Measurements from ENCODE around the gene ADGRB2. TPM values are rescaled to one million over a fixed set of nuclear protein-coding genes. Genes with fewer than 3 reads are reported as not detected.

ADGRB2 gene
- total RNA-seq, 1 donor = 5.8 TPM

DNA sequence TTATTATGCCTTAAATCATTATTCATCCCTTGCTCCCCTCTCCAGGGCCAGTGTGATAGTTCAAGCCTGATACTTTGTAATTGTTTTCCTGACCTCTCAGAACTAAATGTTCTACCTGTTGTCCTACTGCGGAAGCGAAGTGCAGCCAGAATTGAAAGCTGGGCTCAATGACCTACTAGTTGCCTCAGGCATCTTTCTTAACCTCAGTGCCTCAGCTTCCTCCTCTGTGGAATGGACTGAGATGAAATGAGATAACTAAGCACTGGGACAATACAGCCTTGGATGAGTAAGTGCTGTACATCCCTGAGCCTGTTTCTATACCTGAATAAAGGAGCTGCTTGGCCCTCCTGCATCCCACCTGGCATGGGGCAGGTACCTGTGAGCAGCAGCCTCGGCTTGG, 86.7 kb downstream of the ADGRB2 start:
- Histone ChIP-seq H3K27me3 (ENCODE audit: insufficient read depth, low read length) (no peaks in the 10 kb centered on the region), H4K20me1 (ENCODE audit: insufficient read depth, low read length) (no peaks in the 10 kb centered on the region), H2AFZ (ENCODE audit: low read length) (no peak overlapping the region), H3K36me3 (ENCODE audit: insufficient read depth, low read length) (peaks cover 91% of the 10 kb centered on the region), H3K4me1 (ENCODE audit: insufficient read depth, low read length) (no peaks in the 10 kb centered on the region), H3K4me3 (ENCODE audit: insufficient read depth, low read length) (no peak overlapping the region), H3K79me2 (ENCODE audit: insufficient read depth, low read length) (no peaks in the 10 kb centered on the region), H3K4me2 (ENCODE audit: insufficient read depth, low read length) (no peak overlapping the region), H3K9me3 (ENCODE audit: low read depth, low read length) (no peaks in the 10 kb centered on the region), H3K27ac (ENCODE audit: low read depth, low read length) (no peak overlapping the region)
- DNase-seq (ENCODE audit: insufficient read length, low spot score, missing footprints) = no peak
- TF ChIP-seq, protein P1, sequence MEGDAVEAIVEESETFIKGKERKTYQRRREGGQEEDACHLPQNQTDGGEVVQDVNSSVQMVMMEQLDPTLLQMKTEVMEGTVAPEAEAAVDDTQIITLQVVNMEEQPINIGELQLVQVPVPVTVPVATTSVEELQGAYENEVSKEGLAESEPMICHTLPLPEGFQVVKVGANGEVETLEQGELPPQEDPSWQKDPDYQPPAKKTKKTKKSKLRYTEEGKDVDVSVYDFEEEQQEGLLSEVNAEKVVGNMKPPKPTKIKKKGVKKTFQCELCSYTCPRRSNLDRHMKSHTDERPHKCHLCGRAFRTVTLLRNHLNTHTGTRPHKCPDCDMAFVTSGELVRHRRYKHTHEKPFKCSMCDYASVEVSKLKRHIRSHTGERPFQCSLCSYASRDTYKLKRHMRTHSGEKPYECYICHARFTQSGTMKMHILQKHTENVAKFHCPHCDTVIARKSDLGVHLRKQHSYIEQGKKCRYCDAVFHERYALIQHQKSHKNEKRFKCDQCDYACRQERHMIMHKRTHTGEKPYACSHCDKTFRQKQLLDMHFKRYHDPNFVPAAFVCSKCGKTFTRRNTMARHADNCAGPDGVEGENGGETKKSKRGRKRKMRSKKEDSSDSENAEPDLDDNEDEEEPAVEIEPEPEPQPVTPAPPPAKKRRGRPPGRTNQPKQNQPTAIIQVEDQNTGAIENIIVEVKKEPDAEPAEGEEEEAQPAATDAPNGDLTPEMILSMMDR (IDR thresholded peaks at IDR 0.05; ENCODE audit: extremely low read depth, low read depth, low read length) = no peak

Small RNA genes within 50 kb of the gene (small RNA-seq; reads per million reads assigned to genes)
- not detected for gene MIR4254

Other genes with a start within 250 kb of the ADGRB2 start
- gene TINAGL1, start 187.8 kb downstream of the ADGRB2 start, total RNA-seq = 31.5 and 50.3 TPM in 2 replicates
- gene HCRTR1, start 146.7 kb downstream of the ADGRB2 start, total RNA-seq = not detected in 2 replicates
- gene PEF1, start 119.5 kb downstream of the ADGRB2 start, total RNA-seq = 75.7 and 86.5 TPM in 2 replicates
- gene COL16A1, start 60.3 kb downstream of the ADGRB2 start, total RNA-seq = 158 and 197 TPM in 2 replicates
- 58.6 and 67.8 TPM in 2 replicates for gene SPOCD1, start 51.7 kb upstream of the ADGRB2 start, total RNA-seq
- 539 and 568 TPM in 2 replicates for gene PTP4A2, start 174.0 kb upstream of the ADGRB2 start, total RNA-seq
- 52.8 and 53.9 TPM in 2 replicates for gene KHDRBS1, start 249.5 kb upstream of the ADGRB2 start, total RNA-seq

All from osteoblast (primary cell).